Astrocyte of the spinal cord (primary cell): ENCODE data around the gene GRB10.
"Not testable (repeated sequence)": the region's sequence is repeated elsewhere in the genome, so short reads cannot be mapped to it uniquely, and the experiment has no call there.

Experiments used
- DNase-seq: peaks from one replicate; pipeline ENCODE4 v3.0.0; 2011; ENCODE audit warnings: low read depth, low spot score
- H3K4me3 ChIP-seq: 2 replicates; pipeline ENCODE4 v1.5.1; 2011; ENCODE audit warnings: low read depth, mild to moderate bottlenecking, low read length, moderate library complexity
- in situ Hi-C: cut with HindIII; loops from 2 replicates; pipeline ENCODE4 v1.10.0; 2017; ENCODE audit warnings: low sequenced_read_pairs
- TF ChIP-seq, protein P1 (sequence below): IDR thresholded peaks from 2 replicates; pipeline ENCODE4 v1.5.1; 2012; ENCODE audit warnings: low read depth, mild to moderate bottlenecking, low read length, inconsistent platforms

The GRB10 gene

DNA sequence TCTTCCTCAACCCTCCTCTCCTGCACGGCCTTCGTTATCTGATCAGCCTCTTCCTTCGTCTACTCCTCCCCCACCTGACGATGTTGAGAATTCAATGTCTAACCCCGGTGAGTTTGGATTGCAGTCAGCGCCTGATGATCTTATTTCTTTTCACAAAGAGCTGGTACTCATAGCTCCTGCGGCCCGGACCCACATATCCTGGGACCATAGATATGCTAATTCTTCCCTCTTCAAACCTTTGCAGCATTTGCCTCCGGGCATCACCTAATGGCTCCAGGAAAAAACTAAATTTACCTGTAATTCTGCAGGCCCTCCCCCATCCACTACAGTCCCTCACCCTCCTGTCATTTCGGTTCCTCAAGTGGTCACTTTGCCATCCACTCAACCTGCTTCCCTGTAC, 205.1 kb downstream of the GRB10 start:
- DNase-seq, result no peak
- H3K4me3 ChIP-seq, result no peak overlapping the region
- in situ Hi-C loops, result no loop called here
- TF ChIP-seq, protein P1, sequence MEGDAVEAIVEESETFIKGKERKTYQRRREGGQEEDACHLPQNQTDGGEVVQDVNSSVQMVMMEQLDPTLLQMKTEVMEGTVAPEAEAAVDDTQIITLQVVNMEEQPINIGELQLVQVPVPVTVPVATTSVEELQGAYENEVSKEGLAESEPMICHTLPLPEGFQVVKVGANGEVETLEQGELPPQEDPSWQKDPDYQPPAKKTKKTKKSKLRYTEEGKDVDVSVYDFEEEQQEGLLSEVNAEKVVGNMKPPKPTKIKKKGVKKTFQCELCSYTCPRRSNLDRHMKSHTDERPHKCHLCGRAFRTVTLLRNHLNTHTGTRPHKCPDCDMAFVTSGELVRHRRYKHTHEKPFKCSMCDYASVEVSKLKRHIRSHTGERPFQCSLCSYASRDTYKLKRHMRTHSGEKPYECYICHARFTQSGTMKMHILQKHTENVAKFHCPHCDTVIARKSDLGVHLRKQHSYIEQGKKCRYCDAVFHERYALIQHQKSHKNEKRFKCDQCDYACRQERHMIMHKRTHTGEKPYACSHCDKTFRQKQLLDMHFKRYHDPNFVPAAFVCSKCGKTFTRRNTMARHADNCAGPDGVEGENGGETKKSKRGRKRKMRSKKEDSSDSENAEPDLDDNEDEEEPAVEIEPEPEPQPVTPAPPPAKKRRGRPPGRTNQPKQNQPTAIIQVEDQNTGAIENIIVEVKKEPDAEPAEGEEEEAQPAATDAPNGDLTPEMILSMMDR, result no peak

DNA sequence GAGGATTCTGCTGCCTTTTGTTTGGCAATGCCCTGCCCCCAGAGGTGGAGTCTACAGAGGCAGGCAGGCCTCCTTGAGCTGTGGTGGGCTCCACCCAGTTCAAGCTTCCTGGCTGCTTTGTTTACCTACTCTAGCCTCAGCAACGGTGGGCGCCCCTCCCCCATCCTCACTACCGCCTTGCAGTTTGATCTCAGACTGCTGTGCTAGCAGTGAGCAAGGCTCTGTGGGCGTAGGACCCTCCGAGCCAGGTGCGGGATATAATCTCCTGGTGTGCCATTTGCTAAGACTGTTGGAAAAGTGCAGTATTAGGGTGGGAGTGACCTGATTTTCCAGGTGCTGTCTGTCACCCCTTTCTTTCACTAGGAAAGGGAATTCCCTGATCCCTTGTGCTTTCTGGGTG, 206.3 kb downstream of the GRB10 start:
- in situ Hi-C loops, DNase-seq, H3K4me3 ChIP-seq: not testable (repeated sequence)

DNA sequence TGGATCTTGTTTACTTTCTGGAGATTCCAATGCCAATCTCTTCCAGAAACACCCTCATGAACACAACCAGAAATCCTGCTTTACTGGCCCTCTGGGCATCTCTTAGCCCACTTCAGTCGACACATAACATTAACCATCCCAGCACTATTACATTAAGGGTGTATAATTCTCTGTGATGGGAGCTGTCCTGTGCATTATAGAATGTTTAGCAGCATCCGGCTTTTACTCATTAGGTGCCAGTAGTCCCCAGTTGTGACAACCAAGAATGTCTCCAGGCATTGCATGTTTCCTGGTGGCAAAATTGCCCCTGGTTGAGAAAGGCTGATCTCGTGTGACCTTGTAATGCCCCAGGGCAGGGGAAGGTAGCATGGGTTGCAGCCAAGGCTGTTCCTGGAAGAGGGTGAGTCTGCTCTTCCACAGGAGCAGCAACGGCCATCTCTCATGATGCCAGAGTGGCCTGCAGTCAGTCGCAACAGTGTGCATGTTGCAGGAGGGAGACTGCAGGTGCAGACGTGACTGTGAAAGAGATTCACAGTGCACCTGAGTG, 214.9 kb downstream of the GRB10 start:
- TF ChIP-seq, protein P1, result no peak
- H3K4me3 ChIP-seq, result no peak overlapping the region
- DNase-seq, result no peak
- in situ Hi-C loops, result no loop called here

DNA sequence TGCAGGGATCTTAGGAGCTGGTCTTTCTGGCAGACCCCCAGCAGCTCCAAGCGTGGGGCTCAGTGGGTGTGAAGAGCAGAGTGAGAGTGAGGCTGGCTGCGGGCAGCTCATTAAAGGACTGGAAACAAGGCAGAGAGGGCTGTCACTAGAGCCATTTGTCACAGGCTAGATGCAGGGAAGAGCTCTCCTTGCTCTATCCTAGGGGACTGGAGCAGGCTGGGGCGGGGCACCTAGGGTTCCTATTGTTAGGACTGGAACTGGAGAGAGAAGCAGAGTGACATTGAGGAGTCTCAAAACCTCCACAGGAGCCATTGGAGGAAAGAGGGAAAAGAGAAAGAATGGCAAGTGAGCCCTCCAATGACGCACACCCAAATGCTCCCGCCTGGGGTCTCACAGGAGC, 216.7 kb downstream of the GRB10 start:
- no peak for DNase-seq
- TF ChIP-seq, protein P1, result no peak
- in situ Hi-C loops, result no loop called here
- no peak overlapping the region for H3K4me3 ChIP-seq

DNA sequence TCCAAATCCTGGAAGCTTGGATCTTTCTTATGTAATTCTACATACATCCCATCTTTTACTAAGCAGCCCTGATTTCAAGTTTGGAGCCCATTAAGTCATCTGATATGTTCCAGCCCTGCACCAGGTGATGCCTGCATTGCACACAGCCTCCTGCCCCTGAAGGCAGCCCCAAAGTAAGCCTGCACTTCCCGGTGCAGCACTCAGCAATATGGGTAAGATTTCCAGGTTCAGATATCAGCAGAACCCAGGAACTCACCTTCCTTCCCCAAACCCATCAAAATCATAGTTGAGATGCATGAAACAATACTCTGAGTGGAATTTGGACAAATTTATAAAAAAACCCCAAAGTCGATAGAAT, 217.2 kb downstream of the GRB10 start:
- TF ChIP-seq, protein P1, result no peak
- in situ Hi-C loops, result no loop called here

DNA sequence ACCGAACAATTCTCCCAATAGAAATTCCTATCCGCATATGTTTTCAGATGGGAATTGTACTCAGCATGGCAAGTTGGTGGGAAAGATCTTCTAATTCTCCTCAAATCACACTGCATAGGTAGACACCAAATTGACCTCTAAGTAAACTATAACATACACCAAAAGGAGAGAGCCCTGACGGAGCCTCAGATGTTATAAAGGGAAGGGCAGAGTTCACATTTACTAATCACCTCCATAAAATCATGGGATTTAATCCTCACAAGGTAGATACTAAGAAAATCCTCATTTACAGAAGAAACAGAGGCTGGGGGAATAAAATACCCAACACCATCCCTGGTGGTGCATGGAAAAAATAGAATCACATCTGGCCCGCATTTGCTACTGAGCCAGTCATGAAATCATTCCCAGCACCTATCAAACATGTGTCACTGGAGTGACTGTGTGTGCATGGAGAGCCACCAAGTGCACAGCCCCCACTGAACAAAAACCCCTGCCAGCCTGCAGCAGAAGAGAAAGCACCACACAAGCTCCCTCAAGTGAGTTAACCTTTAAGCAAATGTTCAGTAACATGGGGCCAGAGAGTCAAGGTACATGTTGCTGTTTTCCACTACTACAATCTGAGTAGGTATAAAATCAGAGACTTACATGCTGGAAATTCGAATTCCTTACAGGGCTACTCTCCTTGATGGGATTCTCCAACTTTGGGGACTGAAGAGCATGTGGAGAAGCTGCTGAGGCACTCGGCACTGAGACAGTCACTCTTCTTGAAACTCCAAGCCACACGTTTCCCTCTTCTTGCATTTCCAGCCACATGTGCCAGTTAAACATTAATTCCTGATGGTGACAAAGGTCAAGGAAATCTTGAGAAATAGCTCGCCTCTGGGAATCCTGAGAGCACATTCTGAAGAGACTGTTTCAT, 217.8 kb downstream of the GRB10 start, which contains the start of gene DDC:
TSS of gene DDC (minus strand) at position 766 of the 919 bp plus-strand sequence. CDS start 21,320 bp downstream, outside the sequence.
- no peak for DNase-seq
- in situ Hi-C loops, result no loop called here
- TF ChIP-seq, protein P1, result no peak

More for the DNA sequence above, 217.2 kb downstream of the GRB10 start:
- H3K4me3 ChIP-seq, result no peak overlapping the region
- no peak for DNase-seq

DNA sequence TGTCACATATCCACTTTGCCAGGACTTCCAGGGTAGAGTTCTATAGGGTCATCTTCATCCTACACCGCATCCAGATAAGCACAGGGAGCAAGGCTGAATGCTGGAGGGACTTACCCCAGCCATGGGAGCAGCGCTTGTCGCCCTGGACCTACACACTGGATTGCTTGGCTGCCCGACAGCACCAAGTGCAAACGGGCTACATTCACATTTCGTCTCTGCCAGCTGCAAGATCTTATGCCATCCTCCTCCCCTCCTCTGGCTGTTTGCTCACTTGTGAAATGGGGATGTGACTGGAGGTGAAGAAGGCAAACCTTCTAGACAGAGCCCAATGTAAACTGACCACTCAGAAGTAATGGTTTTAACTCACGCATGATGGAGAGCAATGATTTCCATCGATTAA, 218.5 kb downstream of the GRB10 start:
- in situ Hi-C loops, result no loop called here
- TF ChIP-seq, protein P1, result no peak

More for the DNA sequence above, 217.8 kb downstream of the GRB10 start, which contains the start of gene DDC:
- H3K4me3 ChIP-seq, result no peak within 1 kb of the TSS

More for the DNA sequence above, 218.5 kb downstream of the GRB10 start:
- no peak overlapping the region for H3K4me3 ChIP-seq
- no peak for DNase-seq
